ENCODE measurements around the gene RAB37. TPM values are rescaled to one million over a fixed set of nuclear protein-coding genes. Genes with fewer than 3 reads are reported as not detected.

RAB37 gene
- 1 to 10 TPM; 1.2 to 5.1 (median 2.0) TPM for total RNA-seq

- H3K27me3 ChIP-seq, result peaks cover 95% of the 10 kb centered on the region
- peak within 1 kb of the TSS in 1 of 2 donors; percentile 45 for H3K4me3 ChIP-seq
- no peaks in the 10 kb centered on the region for H3K9me3 ChIP-seq
- WGBS, 2 donors (ENCODE audit: low coverage in 1 of 2), result 6% methylated on average over 21 of the region's 67 CpGs; no CpG with 5 or more reads in 1 of the 2 donors
- peak within 1 kb of the TSS in 3 of 4 donors; percentile 59 to 69 (median 63) for H3K27ac ChIP-seq
- peaks cover 0 to 28% (median 8%) of the 10 kb centered on the region in 3 donors for H3K4me1 ChIP-seq
- TF ChIP-seq CTCF (IDR thresholded peaks at IDR 0.05), result peak in 1 of 4 experiments; percentile 48
- TF ChIP-seq POLR2A (IDR thresholded peaks at IDR 0.05), result no peak
- no peak for TF ChIP-seq POLR2AphosphoS5 (IDR thresholded peaks at IDR 0.05)
- no peak for TF ChIP-seq EP300 (IDR thresholded peaks at IDR 0.05)
- H3K36me3 ChIP-seq, result no peaks in the 10 kb centered on the region
- peak; percentile 77 for ATAC-seq
Observed at GRCh38 chr17:74736513-74737298, at the start of gene RAB37. Gene RAB37 (plus strand): TSS chr17:74737256. CDS start chr17:74737273, 17 bp downstream.

- H3K4me1 ChIP-seq, result no peaks in the 10 kb centered on the region
- no peaks in the 10 kb centered on the region for H3K36me3 ChIP-seq
- H3K9me3 ChIP-seq, result no peaks in the 10 kb centered on the region
- no peak overlapping the region for H3K27ac ChIP-seq
- ATAC-seq, result no peak
- peaks cover 20% of the 10 kb centered on the region for H3K27me3 ChIP-seq
- TF ChIP-seq POLR2A (IDR thresholded peaks at IDR 0.05) (no peak), CTCF (IDR thresholded peaks at IDR 0.05) (no peak), POLR2AphosphoS5 (IDR thresholded peaks at IDR 0.05) (no peak)
- 89 to 96% methylated on average over 3 of the region's 3 CpGs for WGBS, 2 donors (ENCODE audit: low coverage in 1 of 2)
- H3K4me3 ChIP-seq, result no peak overlapping the region
Observed at GRCh38 chr17:74687886-74688285, 49.2 kb upstream of the RAB37 start.

GRCh38 chr17:74690409-74690825 is 46.6 kb upstream of the RAB37 start:
- Histone ChIP-seq H3K4me3 (no peak overlapping the region), H3K9me3 (peaks cover 0 to 3% (median 0%) of the 10 kb centered on the region in 3 donors), H3K36me3 (no peaks in the 10 kb centered on the region), H3K4me1 (no peaks in the 10 kb centered on the region), H3K27ac (no peak overlapping the region), H3K27me3 (peaks cover 19% of the 10 kb centered on the region)
- peak; percentile 58 for ATAC-seq
- TF ChIP-seq POLR2A (IDR thresholded peaks at IDR 0.05), result no peak
- no peak for TF ChIP-seq EP300 (IDR thresholded peaks at IDR 0.05)
- TF ChIP-seq POLR2AphosphoS5 (IDR thresholded peaks at IDR 0.05), result no peak
- no peak for TF ChIP-seq CTCF (IDR thresholded peaks at IDR 0.05)
- 53 to 72% methylated on average over 5 to 6 of the region's 6 CpGs for WGBS, 2 donors (ENCODE audit: low coverage in 1 of 2)

- no peak overlapping the region for H3K4me3 ChIP-seq
- no peaks in the 10 kb centered on the region for H3K36me3 ChIP-seq
- H3K9me3 ChIP-seq, result peaks cover 0 to 3% (median 0%) of the 10 kb centered on the region in 3 donors
- no peak for TF ChIP-seq POLR2AphosphoS5 (IDR thresholded peaks at IDR 0.05)
- no peak for TF ChIP-seq POLR2A (IDR thresholded peaks at IDR 0.05)
- TF ChIP-seq EP300 (IDR thresholded peaks at IDR 0.05), result no peak
- no peak for TF ChIP-seq CTCF (IDR thresholded peaks at IDR 0.05)
- H3K27ac ChIP-seq, result no peak overlapping the region
- no peak for ATAC-seq
- 65 to 73% methylated on average over 7 to 8 of the region's 8 CpGs for WGBS, 2 donors (ENCODE audit: low coverage in 1 of 2)
- no peaks in the 10 kb centered on the region for H3K4me1 ChIP-seq
- H3K27me3 ChIP-seq, result peaks cover 25% of the 10 kb centered on the region
Observed at GRCh38 chr17:74691151-74691550, 45.9 kb upstream of the RAB37 start.

- TF ChIP-seq POLR2AphosphoS5 (IDR thresholded peaks at IDR 0.05) (no peak), CTCF (IDR thresholded peaks at IDR 0.05) (no peak), POLR2A (IDR thresholded peaks at IDR 0.05) (no peak), EP300 (IDR thresholded peaks at IDR 0.05) (no peak)
- Histone ChIP-seq H3K4me3 (no peak overlapping the region), H3K4me1 (no peaks in the 10 kb centered on the region), H3K9me3 (peaks cover 0 to 3% (median 0%) of the 10 kb centered on the region in 3 donors), H3K27me3 (peaks cover 29% of the 10 kb centered on the region), H3K27ac (no peak overlapping the region), H3K36me3 (no peaks in the 10 kb centered on the region)
- ATAC-seq, result no peak
- 82 to 100% methylated on average over 1 to 3 of the region's 4 CpGs for WGBS, 2 donors (ENCODE audit: low coverage in 1 of 2)
Observed at GRCh38 chr17:74694081-74694480, 43.0 kb upstream of the RAB37 start.
